SK-N-SH (cell line): ENCODE measurements around the gene TFF1.

ENCODE experiments used
- CTCF ChIP-seq: fragments of 200-600 bp; sonication (generic); IDR thresholded peaks from 2 replicates; pipeline ENCODE4 v1.6.1; 2017; ENCODE audit warnings: antibody characterized with exemption, mild to moderate bottlenecking, moderate library complexity
- EP300 ChIP-seq, 2 experiments: IDR thresholded peaks; 2 replicates each; pipeline versions ENCODE4 v1.4.0 to v1.6.1; 2012; ENCODE audit warnings: borderline replicate concordance in 1 of 2, low read depth in 1 of 2, low read length in 1 of 2
- GABPA ChIP-seq: IDR thresholded peaks from 2 replicates; pipeline ENCODE4 v1.4.0; 2012; ENCODE audit warnings: low read depth, mild to moderate bottlenecking
- MXI1 ChIP-seq: IDR thresholded peaks from 2 replicates; pipeline ENCODE4 v1.6.1; 2012; ENCODE audit warnings: mild to moderate bottlenecking, low read depth, low read length, improper control_type of control experiment
- POLR2AphosphoS5 ChIP-seq: IDR thresholded peaks from 2 replicates; pipeline ENCODE4 v1.6.1; 2012; ENCODE audit warnings: low read depth, low read length
- RAD21 ChIP-seq: IDR thresholded peaks from 2 replicates; pipeline ENCODE4 v1.6.1; 2012; ENCODE audit warnings: mild to moderate bottlenecking, low read length
- RCOR1 ChIP-seq: fragments of 150-350 bp; IDR thresholded peaks from 2 replicates; pipeline ENCODE4 v1.6.1; 2017; ENCODE audit warnings: antibody characterized with exemption, low read length
- RXRA ChIP-seq: IDR thresholded peaks from 2 replicates; pipeline ENCODE4 v1.4.0; 2012; ENCODE audit warnings: low read depth, mild to moderate bottlenecking, borderline replicate concordance
- TAF1 ChIP-seq: IDR thresholded peaks from 2 replicates; pipeline ENCODE4 v1.6.1; 2012; ENCODE audit warnings: low read depth, mild to moderate bottlenecking, low read length, moderate library complexity, borderline replicate concordance
- ZBTB33 ChIP-seq: IDR thresholded peaks from 2 replicates; pipeline ENCODE4 v1.4.0; 2012; ENCODE audit warnings: low read depth, borderline replicate concordance

- no peak for TF ChIP-seq RCOR1
- no peak for TF ChIP-seq CTCF
- no peak for TF ChIP-seq GABPA
- no peak for TF ChIP-seq POLR2AphosphoS5
- no peak for TF ChIP-seq RAD21
- TF ChIP-seq ZBTB33, result no peak
- no peak for TF ChIP-seq EP300 (IDR thresholded peaks at IDR 0.05; ENCODE audit: borderline replicate concordance in 1 of 2, low read depth in 1 of 2, low read length in 1 of 2)
- TF ChIP-seq RXRA, result no peak
- TF ChIP-seq TAF1, result no peak
- no peak for TF ChIP-seq MXI1
Observed at GRCh38 chr21:42351626-42352440, 14.5 kb downstream of the TFF1 start.
